ENCODE results near the gene PEX11G.

PEX11G gene

DNA sequence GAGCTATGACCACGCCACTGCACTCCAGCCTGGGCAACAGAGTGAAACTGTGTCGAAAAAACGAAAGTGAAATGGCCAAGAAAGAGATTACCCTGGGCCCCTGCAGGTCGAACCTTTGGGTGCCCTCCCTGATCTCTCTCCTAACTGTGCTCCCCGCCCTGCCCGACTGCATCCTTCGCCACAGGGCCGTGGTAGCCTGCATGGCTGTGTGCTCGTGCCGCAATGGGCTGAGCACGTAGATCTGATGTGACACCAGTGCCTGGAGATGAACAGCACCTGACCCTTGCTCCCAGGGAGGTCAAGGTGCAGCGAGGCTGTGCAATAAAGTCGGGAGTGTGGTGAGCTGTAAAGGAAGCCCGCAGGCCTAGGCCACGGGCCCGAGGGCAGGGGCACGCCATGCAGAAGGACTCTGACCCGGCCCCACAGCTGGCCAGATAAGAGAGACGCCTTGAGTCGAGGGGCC lies 60.2 kb downstream of the PEX11G start:
- DNase-seq: no peak

GRCh38 chr19:7427944-7428343 lies 60.9 kb downstream of the PEX11G start:
- DNase-seq: no peak

DNA sequence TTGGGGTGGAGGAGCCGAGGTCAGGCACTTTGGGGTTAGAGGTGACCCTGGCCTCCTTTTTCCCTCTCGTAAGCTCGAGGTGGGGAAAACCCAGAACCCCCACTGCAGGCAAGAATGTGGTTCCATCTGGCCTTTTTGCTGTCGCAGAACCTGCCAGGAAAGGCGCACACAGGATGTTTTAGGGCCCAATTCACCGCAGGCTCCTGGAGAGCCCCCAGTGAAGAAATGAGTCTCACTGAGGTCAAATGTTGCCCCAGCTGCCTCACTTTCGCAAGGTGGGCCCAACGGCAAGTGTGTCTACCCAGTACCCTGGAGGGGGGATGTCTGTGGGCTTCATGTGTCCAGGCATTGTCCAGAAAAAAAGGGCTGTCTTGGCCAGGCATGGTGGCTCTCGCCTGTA lies 61.8 kb downstream of the PEX11G start:
- DNase-seq: peak; percentile 33
